KMS-11 (cell line): ENCODE measurements around the gene CPXM1.
A peak's percentile ranks its signal among the peaks of the same experiment; 100 is the strongest.

ENCODE experiments used
- H2AFZ ChIP-seq: fragments of 200-600 bp; sonication (generic); 2 replicates; pipeline ENCODE4 v1.6.1; 2016; ENCODE audit warnings: antibody characterized with exemption, mixed run types, low read depth
- H3K27ac ChIP-seq: fragments of 200-600 bp; sonication (generic); 2 replicates; pipeline ENCODE4 v1.6.1; 2016; ENCODE audit warnings: mild to moderate bottlenecking, mixed run types
- H3K27me3 ChIP-seq: fragments of 200-600 bp; sonication (generic); 2 replicates; pipeline ENCODE4 v1.6.1; 2017; ENCODE audit warnings: mild to moderate bottlenecking, low read depth, mixed run types, moderate library complexity; ENCODE audit not compliant: insufficient read depth
- H3K36me3 ChIP-seq: fragments of 200-600 bp; sonication (generic); 2 replicates; pipeline ENCODE4 v1.6.1; 2017; ENCODE audit warnings: mild to moderate bottlenecking, mixed run types; ENCODE audit not compliant: insufficient read depth
- H3K4me1 ChIP-seq: fragments of 200-600 bp; sonication (generic); 2 replicates; pipeline ENCODE4 v1.6.1; 2016; ENCODE audit warnings: mild to moderate bottlenecking, low read depth, mixed run types; ENCODE audit not compliant: poor library complexity, severe bottlenecking
- H3K4me2 ChIP-seq: fragments of 200-600 bp; sonication (generic); 2 replicates; pipeline ENCODE4 v1.7.0; 2016; ENCODE audit warnings: mild to moderate bottlenecking, mixed run types
- H3K4me3 ChIP-seq: fragments of 200-600 bp; sonication (generic); IDR thresholded peaks from 2 replicates; pipeline ENCODE4 v1.6.1; 2017; ENCODE audit warnings: low read depth, low read length, mixed read lengths; ENCODE audit not compliant: insufficient read depth
- H3K79me2 ChIP-seq: fragments of 200-600 bp; sonication (generic); 2 replicates; pipeline ENCODE4 v1.6.1; 2016; ENCODE audit warnings: low read depth, mixed run types; ENCODE audit not compliant: insufficient read depth
- H3K9ac ChIP-seq: fragments of 200-600 bp; sonication (generic); 2 replicates; pipeline ENCODE4 v1.6.1; 2016; ENCODE audit warnings: mild to moderate bottlenecking, mixed run types
- H4K20me1 ChIP-seq: fragments of 200-600 bp; sonication (generic); 2 replicates; pipeline ENCODE4 v1.6.1; 2016; ENCODE audit warnings: mild to moderate bottlenecking, mixed run types; ENCODE audit not compliant: insufficient read depth
- TF ChIP-seq, protein P1 (sequence below): fragments of 200-600 bp; sonication (generic); conservative IDR thresholded peaks from 2 replicates; pipeline ENCODE4 v1.6.1; 2017; ENCODE audit warnings: low read depth, mild to moderate bottlenecking, antibody characterized with exemption, low read length, moderate library complexity, mixed read lengths

The CPXM1 gene

DNA sequence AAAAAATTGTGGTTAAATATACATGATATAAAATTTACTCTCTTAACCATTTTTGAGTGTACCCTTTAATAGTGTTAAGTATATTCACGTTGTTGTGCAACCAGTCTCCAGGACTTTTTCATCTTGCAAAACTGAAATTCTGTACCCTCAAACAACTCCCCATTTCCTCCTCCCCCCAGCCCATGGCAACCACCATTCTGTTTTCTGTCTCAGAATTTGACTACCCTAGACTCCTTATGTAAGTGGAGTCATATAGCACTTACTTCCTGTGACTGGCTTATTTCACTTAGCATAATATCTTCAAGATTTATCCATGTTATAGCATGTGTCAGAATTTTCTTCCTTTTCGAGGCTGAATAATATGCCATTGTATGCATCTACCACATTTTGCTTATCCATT lies 45.2 kb upstream of the CPXM1 start:
- H3K9ac ChIP-seq: no peak overlapping the region
- H4K20me1 ChIP-seq: no peaks in the 10 kb centered on the region
- H3K4me3 ChIP-seq: no peak overlapping the region
- H2AFZ ChIP-seq: no peak overlapping the region
- TF ChIP-seq, protein P1, sequence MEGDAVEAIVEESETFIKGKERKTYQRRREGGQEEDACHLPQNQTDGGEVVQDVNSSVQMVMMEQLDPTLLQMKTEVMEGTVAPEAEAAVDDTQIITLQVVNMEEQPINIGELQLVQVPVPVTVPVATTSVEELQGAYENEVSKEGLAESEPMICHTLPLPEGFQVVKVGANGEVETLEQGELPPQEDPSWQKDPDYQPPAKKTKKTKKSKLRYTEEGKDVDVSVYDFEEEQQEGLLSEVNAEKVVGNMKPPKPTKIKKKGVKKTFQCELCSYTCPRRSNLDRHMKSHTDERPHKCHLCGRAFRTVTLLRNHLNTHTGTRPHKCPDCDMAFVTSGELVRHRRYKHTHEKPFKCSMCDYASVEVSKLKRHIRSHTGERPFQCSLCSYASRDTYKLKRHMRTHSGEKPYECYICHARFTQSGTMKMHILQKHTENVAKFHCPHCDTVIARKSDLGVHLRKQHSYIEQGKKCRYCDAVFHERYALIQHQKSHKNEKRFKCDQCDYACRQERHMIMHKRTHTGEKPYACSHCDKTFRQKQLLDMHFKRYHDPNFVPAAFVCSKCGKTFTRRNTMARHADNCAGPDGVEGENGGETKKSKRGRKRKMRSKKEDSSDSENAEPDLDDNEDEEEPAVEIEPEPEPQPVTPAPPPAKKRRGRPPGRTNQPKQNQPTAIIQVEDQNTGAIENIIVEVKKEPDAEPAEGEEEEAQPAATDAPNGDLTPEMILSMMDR: no peak
- H3K79me2 ChIP-seq: no peaks in the 10 kb centered on the region
- no peaks in the 10 kb centered on the region for H3K27me3 ChIP-seq
- H3K4me2 ChIP-seq: no peak overlapping the region
- no peaks in the 10 kb centered on the region for H3K36me3 ChIP-seq
- H3K4me1 ChIP-seq: no peaks in the 10 kb centered on the region
- no peak overlapping the region for H3K27ac ChIP-seq

GRCh38 chr20:2840967-2841531 lies 40.6 kb upstream of the CPXM1 start:
- TF ChIP-seq, protein P1: no peak
- Histone ChIP-seq H3K4me1 (no peaks in the 10 kb centered on the region), H3K4me3 (no peak overlapping the region), H3K27me3 (no peaks in the 10 kb centered on the region), H3K4me2 (peak overlapping the region; percentile 29; the same call in 1 of the 2 replicates), H3K36me3 (no peaks in the 10 kb centered on the region), H3K27ac (no peak overlapping the region), H4K20me1 (no peaks in the 10 kb centered on the region), H2AFZ (peak overlapping the region; percentile 54; the same call in 1 of the 2 replicates), H3K79me2 (no peaks in the 10 kb centered on the region), H3K9ac (no peak overlapping the region; the same call in 1 of the 2 replicates)

DNA sequence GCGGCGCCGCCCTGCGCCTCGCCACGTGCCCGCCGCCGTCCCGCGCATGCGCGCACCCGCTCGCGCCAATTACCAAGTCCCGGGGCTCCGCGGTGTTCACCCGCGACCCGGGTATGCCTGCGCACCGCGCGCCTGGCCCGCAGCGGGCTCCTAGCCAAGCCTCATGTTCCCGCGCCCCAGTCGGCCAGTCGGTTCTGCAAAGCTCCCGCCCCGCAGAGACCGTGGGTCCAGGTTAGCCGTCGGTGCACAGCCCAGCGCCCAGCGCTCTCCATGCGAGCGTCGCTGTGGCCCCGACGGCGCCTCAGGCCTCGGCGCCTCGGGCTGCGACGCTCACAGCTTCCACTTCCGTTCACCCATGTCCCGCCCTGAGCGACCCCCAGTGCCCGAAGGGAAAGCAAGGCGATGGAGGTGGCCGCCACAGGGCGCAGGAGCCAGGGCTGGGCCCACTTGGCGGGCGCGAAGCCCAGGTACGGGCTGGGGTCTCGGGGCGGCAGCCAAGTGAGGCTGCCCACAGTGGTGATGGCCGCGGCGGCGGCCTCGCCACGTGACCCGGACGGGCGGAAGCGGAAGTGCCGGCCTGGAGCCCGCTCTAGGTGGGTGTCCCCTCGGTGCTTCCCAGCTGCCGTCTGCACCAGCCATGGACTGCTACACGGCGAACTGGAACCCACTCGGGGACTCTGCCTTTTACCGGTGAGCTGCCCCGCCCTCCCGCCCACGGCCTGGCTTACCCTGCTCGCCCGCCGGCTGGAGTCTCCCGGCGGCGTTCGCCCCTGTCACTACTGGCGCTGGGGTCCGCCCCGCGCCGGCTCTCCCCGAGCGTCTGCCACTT lies 39.9 kb upstream of the CPXM1 start, which contains the start of the genes PCED1A and VPS16:
Gene PCED1A, minus strand, starts transcription at position 518 of the 829 bp plus-strand sequence. CDS start 743 bp downstream, outside the sequence.
Gene VPS16, plus strand, starts transcription at position 608 of the 829 bp plus-strand sequence. Its CDS starts 30 bp downstream, at position 638.
- Histone ChIP-seq H3K4me3 (no peak within 1 kb of the TSS), H4K20me1 (no peaks in the 10 kb centered on the region), H3K79me2 (no peaks in the 10 kb centered on the region), H3K9ac (peak within 1 kb of the TSS; percentile 78), H3K4me2 (peak within 1 kb of the TSS; percentile 42; the same call in 1 of the 2 replicates), H2AFZ (peak within 1 kb of the TSS; percentile 86), H3K36me3 (no peaks in the 10 kb centered on the region), H3K27ac (peak within 1 kb of the TSS; percentile 42; the same call in 1 of the 2 replicates), H3K4me1 (no peaks in the 10 kb centered on the region), H3K27me3 (no peaks in the 10 kb centered on the region)
- TF ChIP-seq, protein P1: no peak

- H4K20me1 ChIP-seq: no peaks in the 10 kb centered on the region
- no peaks in the 10 kb centered on the region for H3K79me2 ChIP-seq
- TF ChIP-seq, protein P1: no peak
- peak overlapping the region; percentile 42; the same call in 1 of the 2 replicates for H3K4me2 ChIP-seq
- no peak overlapping the region for H3K4me3 ChIP-seq
- no peak overlapping the region for H3K9ac ChIP-seq
- no peak overlapping the region; the same call in 1 of the 2 replicates for H2AFZ ChIP-seq
- no peaks in the 10 kb centered on the region for H3K4me1 ChIP-seq
- H3K36me3 ChIP-seq: no peaks in the 10 kb centered on the region
- H3K27ac ChIP-seq: no peak overlapping the region
- H3K27me3 ChIP-seq: no peaks in the 10 kb centered on the region
Measured at GRCh38 chr20:2839732-2840137, 39.3 kb upstream of the CPXM1 start.
